ENCODE measurements around the gene ING3.
"Not testable (repeated sequence)": the region's sequence is repeated elsewhere in the genome, so short reads cannot be mapped to it uniquely, and the experiment has no call there.

Gene ING3

DNA sequence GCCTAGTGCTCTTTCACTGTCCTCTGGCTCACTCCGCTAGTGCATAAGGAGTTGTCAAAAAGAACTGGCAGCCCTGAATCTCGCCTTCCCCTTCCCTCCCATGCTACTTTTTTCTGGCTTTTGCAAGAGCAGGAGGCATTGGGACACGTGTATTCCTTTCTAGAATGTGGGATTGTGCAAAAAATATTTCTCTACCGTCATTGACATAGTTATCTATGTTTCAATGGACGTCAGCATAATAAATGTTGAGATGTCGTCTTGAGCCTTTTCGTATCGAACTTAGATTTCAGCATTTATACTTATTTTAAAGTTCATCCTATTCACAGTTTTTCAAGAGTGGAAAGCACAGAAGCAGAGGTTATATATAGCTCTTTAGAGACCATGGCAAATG, 727 bp downstream of the ING3 start:
- no peak for DNase-seq

DNA sequence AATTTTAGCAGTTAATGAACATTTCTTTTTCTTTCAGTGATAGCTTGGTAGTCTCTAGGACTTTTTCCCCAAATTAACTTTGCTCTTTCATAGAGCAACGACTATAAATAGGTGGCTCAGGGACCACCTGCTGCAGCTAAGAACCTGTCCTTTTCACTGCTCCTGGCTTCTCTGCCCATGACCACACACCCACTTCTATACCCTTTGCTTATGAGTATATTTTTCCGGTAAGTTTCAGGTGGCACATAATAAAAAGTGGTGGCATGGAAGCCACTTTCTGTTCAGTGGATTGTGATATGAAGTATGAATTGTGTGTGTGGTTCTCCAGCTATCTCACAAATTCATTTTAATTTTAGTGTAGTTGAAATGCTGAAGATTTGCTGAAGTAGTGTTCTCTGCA, 1.2 kb downstream of the ING3 start:
- DNase-seq: peak; percentile 3

DNA sequence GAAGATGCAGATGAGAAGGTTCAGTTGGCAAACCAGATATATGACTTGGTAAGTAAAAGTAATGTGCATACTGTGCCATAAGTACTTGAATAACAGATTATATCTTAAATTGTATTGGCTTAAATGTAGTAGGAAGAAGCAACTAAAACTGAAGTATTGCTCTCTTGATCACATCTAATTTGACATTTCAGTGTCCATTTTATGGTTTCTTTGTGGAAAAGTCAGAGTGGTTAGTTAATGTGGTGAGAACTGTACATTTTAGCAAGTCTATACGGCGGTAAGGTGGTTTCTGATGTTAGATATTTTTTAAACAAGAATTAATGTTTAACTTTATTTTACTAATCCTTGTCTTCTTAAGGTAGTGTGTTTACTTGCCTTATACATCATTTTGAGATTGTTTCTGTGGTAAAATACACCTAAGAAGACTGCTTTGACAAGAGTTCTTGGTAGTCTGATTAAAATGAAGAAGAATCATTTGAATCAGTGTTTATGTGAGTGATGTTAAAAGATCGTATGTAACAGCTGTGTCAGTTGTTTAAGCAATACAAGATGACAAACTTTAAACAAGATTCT, 5.1 kb downstream of the ING3 start:
- DNase-seq: no peak

DNA sequence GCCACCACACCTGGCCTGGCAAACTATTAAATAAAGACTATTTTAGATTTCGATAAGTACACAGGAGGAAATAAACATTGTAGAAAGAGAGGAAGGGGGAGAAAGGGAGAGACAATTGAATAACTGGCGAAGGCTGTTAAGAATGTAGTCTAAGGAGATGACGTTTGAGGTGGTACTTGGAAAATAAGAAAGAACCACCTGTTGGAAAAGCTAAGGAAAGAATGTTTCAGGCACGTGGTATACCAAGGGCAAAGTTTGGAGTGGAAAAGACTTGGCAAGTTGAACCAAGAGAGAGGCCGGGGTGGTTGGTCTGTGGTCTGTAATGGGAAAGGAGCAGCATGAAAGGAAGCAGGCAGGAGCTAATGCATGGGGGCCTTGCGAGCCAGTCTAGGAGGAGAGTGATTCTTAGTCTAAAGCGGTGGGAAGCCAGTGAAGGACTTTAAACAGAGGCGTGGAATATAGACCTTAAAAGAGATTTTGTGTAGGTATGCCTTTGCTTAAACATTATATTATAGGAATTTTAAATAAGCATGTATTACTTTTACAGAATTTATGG, 9.4 kb downstream of the ING3 start:
- DNase-seq: no peak

DNA sequence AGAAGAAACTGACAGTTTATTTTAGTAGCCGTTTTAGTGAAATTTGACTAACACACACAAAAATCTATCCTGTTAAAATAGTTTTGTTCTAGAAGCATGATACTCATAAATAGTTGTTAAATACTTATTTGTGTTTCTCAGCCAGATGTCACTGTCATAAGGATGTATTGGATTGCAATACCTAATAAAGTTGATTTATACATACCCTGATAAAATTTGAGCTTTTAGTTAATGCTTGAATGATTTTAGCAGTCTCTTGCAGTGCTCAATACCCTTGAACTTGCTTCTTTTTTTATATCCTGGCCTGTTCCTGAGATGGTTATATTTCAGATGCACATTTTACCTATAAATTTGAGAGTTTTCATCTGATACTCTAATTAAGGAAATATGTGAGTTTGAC, 10.1 kb downstream of the ING3 start:
- no peak for DNase-seq

DNA sequence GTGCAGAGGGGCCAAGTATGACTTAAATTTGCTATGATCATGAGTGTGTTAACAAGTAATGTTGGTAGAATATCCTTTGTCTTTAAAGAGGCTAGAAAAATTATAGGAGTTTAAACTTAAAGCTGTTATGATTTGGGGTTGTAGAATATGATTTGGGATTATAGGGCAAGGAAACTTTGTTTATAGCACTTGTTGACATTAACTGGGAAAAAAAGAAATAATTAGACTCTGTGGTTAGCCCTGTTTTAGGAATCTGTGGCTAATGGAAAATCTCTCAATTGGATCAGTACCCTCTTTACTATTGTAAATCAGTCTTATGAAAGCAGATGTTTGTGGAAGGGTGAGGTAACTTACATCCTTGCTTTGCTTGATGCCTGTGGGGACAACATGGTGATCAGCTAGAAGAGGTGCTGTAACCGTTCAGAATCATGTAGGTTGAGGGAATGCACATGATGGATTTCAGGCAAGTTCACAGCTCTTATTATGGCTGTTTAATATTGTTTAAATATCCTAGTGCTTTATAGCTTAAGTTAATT, 11.1 kb downstream of the ING3 start:
- DNase-seq: no peak

DNA sequence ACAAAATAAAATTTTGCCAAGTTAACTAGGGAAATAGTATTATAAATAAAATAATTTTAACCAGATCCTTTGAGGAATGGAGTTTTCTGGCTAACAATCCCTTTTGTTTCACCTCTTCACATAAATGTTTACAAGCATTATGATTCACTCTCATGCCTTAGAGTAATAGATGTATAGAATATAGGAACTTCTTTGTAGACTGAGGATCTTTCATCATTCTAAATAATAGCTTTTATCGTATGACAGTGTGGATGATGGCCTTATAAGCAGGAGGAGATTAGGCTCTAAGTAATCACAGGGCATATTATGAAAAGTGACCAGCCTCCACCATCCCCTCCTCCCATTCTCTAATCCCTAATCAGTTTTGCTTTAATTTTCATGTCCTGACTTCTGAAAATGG, 13.5 kb downstream of the ING3 start:
- no peak for DNase-seq

DNA sequence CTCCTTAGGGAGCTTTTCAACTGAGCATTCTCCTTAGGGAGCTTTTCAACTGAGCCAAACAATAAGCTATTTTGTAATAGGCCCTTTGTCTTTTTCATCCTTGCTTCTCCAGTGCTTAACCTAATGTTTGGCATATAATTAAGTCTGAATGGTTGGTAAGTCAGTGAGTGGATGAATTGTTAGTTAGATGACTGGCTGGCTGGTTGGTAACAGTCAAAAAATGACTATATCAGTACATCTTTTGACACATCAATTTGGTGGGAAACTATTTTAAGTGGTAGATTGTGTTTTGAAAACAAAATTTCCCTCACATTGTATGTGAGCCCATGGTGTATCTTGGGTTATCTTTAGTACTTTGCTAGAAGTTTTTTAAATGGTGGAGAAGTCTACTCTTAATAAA, 16.4 kb downstream of the ING3 start:
- no peak for DNase-seq

DNA sequence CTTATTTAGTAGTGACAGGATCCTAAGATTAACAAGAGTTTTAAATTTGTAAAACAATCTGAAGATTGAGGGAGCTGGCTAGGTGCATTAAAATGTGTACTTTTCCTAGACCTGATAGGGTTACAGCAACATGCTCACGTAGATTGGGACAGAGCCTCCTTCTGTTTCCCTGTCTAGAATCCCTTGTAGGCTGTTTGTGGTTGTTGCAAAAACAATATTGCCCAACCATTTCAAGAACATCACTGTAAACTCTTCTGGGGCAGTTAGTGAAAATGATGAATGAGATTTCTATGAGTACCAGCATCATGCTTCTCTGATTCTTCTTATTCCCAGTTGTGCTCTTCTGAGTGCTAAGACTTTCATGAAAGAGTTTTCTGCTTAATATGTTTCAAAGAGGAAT, 23.3 kb downstream of the ING3 start:
- no peak for DNase-seq

DNA sequence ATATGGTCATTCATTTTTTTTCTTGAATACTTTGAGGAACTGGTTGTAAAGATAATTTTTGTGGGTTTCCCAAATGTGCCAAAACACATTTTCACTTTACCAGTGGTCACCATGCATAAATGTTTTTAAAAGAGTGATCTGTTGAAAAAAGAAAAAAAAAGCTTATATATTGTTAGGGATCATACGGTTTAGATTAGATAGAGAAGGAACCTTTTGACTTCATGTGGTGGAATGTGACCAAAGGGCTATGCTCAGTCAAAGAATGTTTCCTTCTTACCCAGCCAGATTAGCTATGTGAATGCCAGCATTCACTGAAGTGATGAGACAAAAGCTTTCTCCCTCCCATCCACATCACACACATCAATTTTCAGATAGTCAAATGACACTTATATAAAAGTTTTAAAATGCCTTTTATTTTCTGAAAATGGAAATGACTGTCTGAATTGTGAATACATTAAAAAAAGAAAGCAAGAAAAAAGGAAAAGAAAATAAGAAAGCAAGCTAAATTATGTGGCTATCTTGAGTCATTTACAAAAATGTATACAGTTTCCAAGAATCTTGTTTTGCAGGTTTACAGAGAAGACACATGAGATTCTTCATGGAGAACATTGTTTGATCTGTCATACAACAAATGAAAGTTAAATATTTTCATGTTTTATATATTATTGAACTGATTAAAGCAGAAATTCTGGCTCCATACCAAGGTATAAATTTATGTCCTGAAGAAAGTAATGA, 29.4 kb downstream of the ING3 start:
- peak; percentile 67 for DNase-seq

DNA sequence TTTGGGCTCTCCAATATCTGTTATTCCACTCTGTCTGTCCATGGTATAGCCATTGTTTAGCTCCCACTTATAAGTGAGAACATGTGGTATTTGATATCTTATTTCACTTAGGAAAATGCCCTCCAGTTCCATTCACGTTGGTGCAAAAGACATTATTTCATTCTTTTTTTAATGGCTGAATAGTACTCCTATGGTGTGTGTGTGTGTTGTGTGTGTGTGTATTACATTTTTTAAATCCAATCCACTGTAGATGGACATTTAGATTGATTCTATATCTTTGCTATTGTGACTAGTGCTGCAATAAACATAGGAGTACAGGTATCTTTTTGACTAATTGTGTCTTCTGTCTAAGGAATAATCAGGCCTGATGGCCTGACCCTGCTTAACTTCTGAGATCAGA, 30.5 kb downstream of the ING3 start:
- DNase-seq: no peak

DNA sequence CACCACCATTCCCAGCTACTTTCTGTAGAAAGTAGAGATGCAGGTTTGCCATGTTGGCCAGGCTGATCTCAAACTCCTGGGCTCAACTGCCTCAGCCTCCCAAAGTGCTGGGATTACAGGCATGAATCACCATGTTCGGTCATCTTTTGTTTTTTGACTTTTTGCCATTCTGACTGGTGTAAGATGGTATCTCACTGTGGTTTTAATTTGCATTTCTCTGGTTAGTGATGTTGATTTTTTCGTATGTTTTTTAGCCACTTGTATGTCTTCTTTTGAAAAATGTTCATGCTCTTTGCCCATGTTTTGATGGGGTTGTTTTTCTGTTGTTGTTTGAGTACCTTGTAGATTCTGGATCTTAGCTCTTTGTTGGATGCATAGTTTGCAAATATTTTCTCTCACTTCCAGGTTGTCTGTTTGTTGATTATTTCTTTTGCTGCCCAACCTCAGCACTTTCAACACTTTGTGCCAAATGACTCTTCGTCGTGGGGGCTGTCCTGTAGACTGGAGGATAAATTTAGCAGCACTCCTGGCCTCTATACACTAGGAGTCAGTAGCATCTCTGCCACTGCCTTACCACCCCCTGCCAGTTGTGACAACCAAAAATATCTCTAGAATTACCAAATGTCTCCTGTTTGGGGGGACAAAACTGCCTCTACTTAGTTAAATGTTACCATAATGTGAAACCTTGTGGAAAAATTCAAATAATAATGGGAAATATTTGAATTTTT, 31.5 kb downstream of the ING3 start:
- DNase-seq: peak; percentile 26

DNA sequence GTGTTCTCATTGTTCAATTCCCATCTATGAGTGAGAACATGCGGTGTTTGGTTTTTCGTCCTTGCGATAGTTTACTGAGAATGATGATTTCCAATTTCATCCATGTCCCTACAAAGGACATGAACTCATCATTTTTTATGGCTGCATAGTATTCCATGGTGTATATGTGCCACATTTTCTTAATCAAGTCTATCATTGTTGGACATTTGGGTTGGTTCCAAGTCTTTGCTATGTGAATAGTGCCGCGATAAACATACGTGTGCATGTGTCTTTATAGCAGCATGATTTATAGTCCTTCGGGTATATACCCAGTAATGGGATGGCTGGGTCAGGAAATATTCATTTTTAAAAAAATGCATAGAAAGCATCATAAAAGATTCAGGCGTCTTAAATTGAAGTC, 33.0 kb downstream of the ING3 start:
- DNase-seq: not testable (repeated sequence)

DNA sequence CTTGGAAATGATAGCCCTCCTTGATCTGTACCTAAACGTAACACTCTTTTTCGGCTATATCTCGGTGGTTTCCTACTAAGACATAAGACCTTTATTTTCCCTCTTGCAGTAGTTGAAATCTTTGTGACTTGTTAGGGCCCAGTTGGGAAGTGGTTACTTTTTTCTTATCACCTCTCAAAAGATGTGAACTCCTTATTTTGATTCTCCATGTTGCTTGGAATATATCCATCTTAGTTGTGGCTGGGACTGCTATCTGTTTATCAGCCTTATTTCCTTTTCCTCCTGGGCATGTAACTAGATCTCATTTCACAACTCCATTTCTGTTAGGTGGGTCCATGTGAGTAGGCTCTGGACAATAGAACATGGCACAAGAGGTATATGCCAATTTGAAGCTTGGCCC, 33.8 kb downstream of the ING3 start:
- DNase-seq: peak; percentile 47

DNA sequence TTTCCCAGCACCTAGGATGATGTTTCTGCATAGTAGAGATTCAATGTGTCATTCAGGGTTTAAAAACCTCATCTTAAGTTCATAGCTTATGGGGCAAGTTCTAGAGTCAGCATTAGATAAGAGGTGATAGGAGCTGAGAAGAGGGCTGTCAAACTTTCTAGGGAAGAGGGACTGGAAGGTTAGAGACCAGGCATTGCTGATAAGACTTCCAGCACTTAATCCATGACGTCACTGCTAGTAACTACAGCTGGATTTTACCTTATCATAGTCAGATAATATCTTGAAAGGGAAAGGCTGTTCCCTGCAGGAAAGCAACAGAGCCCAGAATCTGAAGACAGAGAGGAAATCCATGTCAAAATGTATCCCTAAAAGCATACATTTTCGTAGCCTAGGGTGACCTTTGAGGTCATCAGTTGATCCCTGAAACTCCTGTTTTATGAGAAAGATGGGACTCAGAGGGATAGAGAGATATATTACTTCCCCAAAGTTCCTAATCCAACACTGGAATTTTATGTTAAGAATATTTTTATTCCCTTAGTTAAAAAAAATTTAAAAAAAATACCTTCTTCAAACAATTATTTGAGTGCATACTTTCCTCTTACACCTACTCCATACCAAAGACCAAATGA, 34.7 kb downstream of the ING3 start:
- peak; percentile 21 for DNase-seq

DNA sequence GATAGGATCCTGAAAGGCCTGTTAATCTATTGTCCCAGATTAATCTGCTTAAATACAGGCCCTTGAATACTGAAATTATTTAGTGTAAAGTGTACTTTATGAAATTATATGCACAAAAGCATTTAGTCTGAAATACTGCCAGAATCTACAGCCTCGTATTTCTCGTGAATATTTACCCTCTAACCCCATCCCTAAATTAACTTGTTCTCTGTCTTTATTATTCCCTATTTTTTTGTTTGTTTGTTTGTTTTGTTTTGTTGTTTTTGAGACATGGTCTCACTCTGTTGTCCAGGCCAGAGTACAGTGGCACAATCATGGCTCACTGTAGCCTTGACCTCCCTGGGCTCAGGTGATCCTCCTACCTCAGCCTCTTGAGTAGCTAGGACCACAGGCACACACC, 35.3 kb downstream of the ING3 start:
- DNase-seq: no peak

DNA sequence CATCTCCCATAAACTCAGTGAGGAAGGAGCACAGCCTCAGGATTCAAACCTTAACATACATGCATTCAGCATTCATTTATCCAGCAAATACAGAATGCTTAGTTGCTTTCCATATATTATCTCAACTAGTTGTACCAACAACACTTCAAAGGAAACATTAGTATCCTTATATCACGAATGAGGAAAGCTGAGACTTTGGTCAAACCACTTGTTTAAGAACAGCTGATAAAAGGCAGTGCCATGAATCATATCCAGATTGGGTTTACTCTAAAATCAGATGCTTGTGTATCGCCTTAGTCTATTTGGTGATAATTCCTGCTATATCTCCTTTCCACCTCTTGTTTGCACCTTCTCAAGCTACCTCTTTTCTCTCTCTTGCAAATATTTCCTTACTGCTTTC, 36.1 kb downstream of the ING3 start:
- DNase-seq: peak; percentile 12

DNA sequence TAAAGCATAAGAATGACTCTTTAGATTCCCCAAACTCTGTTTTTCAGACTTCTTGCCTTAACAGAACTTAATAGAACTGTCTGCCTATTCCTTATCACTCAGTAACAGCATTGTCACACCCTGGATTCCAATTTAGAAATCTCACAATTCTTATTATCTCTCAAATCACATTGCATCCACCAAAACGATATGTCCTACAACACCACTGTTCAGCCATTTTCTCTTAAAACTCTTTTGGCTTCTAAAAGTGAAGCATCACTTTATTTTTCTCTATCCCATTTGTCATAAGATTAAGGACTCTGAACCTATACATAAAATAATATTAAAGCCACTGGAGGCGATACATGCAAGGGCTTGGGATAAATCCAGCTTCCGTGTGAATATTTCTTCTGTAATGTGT, 36.7 kb downstream of the ING3 start:
- DNase-seq: peak; percentile 68

DNA sequence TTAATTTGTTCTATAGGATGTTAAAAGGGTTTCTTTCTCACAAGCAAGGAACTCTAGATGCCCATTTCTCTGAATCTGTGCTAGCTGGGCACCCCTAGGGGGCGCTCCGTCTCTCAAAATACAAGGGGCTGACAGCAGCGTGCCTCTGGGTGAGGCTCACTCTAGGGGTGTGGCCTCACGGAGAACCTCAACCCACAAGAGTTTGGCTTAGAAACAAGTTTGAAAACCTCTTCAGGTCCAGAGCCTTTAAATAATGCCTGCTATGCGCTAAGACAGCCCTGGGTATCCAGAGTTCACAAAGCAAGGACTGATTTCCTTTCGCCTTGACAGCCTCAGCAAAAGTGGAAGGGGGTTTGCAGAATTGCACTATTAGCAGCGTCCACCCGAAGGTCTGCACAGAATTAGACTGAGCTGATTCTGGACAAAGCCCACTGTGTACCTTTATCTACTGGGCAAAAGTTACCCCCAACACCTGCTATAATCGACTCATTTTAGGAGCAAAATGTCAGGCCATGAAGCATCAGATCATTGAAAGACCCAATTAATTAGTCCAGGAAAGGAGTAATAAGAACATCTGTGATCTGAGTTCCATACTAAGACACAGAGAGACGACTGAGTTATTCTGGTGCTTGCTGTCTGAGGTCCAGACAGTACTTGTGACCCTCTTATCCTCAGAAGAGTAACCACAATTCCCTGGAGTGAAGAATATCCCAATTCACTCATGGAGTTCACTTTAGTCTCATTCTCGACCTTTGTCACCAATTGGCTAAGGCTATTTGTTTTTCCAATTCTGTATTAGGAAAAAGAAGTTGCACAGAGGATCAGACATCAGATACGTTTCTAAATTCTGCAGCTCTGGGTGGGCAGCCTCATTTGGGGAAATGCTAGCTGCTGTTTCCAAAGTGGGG, 37.4 kb downstream of the ING3 start:
- peak; percentile 95 for DNase-seq

DNA sequence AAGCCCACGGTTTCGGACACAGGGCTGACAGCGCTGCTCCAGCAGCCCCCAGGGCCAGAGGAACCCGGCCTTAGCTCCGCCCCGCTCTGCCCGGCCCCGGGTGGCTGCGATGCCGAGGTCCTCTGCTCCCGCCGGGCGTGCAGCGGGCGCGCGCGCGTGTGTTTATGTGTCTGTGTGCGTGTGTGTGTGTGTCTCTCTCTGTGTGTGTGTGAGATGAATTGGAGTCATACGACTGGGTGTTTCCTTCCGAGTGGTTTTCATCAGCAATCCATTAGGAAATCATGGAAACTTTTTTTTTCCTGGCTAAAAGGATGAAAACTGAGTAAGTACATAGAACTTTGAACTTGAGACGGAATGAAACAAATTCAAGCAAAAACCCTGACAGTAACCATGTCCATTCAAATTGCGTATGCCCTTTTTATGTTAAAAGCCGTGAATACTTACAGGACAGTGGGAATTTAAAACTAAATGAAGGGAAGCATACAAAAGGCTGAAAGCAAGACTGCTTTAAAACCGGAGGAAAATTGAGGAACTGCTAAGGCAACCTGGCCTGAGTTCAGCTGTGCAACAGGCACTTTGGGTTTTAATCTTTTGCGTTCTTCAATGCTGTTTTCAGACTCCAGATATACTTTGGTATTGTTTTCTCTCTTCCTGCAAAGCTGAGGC, 38.1 kb downstream of the ING3 start, which contains the start of gene CPED1:
Gene CPED1 (plus strand): TSS at position 121 of the 666 bp plus-strand sequence. CDS start 911 bp downstream, outside the sequence.
- peak; percentile 75 for DNase-seq
